DOHH2 (cell line): ENCODE measurements around the gene TRMT13.

Experiments used
- H3F3A ChIP-seq: fragments of 200-600 bp; sonication (generic), shearing (Covaris generic); 2 replicates; pipeline ENCODE4 v1.6.0; 2016; ENCODE audit warnings: antibody characterized with exemption, mild to moderate bottlenecking; ENCODE audit not compliant: control insufficient read depth, insufficient read depth
- H3K27ac ChIP-seq: fragments of 200-600 bp; sonication (generic); 2 replicates; pipeline ENCODE4 v1.5.1; 2014; ENCODE audit warnings: low read depth, mild to moderate bottlenecking, low read length, moderate library complexity
- H3K27me3 ChIP-seq: fragments of 200-600 bp; sonication (generic); 2 replicates; pipeline ENCODE4 v1.6.1; 2014; ENCODE audit warnings: mild to moderate bottlenecking, low read length, mixed read lengths; ENCODE audit not compliant: control insufficient read depth
- H3K36me3 ChIP-seq: fragments of 200-600 bp; sonication (generic); 2 replicates; pipeline ENCODE4 v1.6.1; 2014; ENCODE audit warnings: mild to moderate bottlenecking, low read length, moderate library complexity, mixed read lengths; ENCODE audit not compliant: control insufficient read depth
- H3K4me1 ChIP-seq: fragments of 200-600 bp; sonication (generic); 2 replicates; pipeline ENCODE4 v1.6.1; 2014; ENCODE audit warnings: mild to moderate bottlenecking, low read length, mixed read lengths; ENCODE audit not compliant: control insufficient read depth
- H3K4me2 ChIP-seq: fragments of 200-600 bp; sonication (generic); 2 replicates; pipeline ENCODE4 v1.6.0; 2014; ENCODE audit warnings: mild to moderate bottlenecking, low read length, moderate library complexity
- H3K4me3 ChIP-seq: fragments of 200-600 bp; sonication (generic); 2 replicates; pipeline ENCODE4 v1.5.1; 2014; ENCODE audit warnings: mild to moderate bottlenecking, low read length, mixed read lengths
- H3K79me2 ChIP-seq: fragments of 200-600 bp; sonication (generic); 2 replicates; pipeline ENCODE4 v1.6.1; 2014; ENCODE audit warnings: mild to moderate bottlenecking, low read length, mixed read lengths; ENCODE audit not compliant: control insufficient read depth
- H3K9me2 ChIP-seq: fragments of 200-600 bp; sonication (generic); replicated peaks from 2 replicates; pipeline ENCODE4 v1.6.1; 2014; ENCODE audit warnings: mild to moderate bottlenecking, low read length, mixed read lengths; ENCODE audit not compliant: control insufficient read depth
- H3K9me3 ChIP-seq: fragments of 200-600 bp; sonication (generic); 2 replicates; pipeline ENCODE4 v1.6.1; 2014; ENCODE audit warnings: antibody characterized with exemption, low read length, mixed read lengths; ENCODE audit not compliant: control insufficient read depth, insufficient read depth
- H4K20me1 ChIP-seq: fragments of 200-600 bp; sonication (generic); 2 replicates; pipeline ENCODE4 v1.6.0; 2014; ENCODE audit warnings: low read depth, mild to moderate bottlenecking, antibody characterized with exemption, low read length, moderate library complexity; ENCODE audit not compliant: control insufficient read depth, insufficient read depth
- EZH2phosphoT487 ChIP-seq: fragments of 200-600 bp; sonication (generic); IDR thresholded peaks from 2 replicates; pipeline ENCODE4 v1.6.1; 2017; ENCODE audit warnings: borderline replicate concordance, mild to moderate bottlenecking, antibody characterized with exemption, low read length, moderate library complexity, mixed read lengths
- TF ChIP-seq, protein P1 (sequence below): fragments of 200-600 bp; sonication (generic); IDR thresholded peaks from one replicate; pipeline ENCODE4 v1.5.1; 2014; ENCODE audit warnings: antibody characterized with exemption, mild to moderate bottlenecking, low read depth, low read length; ENCODE audit not compliant: poor library complexity, severe bottlenecking

Gene TRMT13

DNA sequence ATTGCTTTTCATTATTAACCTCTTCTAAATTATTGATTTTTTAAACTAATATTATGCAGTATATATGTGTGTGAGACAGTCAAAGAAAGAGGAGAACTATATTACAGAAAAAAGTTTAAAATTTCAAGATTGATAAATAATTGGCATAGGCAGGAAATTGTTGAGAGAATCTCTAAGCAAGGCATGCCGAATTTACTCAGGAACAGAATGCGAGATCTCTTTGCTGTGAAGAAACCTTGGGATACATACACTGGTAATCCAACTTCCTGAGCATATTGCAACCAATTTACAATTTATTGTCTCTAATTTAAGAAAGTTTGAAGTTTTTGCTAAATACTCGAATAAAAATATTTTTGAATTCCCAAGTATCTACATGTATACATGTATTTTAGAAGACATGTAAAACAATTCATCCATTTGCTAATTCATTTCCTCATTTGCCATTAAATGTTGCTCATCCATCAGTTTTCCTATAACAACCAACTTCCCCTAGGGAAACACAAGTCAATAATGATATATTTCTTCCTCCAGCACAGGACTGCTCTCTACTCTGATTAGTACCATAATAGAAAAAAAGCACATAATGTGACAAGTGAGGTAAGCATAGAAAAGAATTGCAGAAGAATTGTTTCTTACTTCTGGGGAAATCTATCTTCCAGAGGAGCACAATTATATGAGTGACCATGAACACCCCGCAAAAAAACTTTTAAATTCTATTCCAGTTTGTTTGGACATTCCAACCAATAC is 44.5 kb downstream of the TRMT13 start:
- TF ChIP-seq EZH2phosphoT487 = no peak
- TF ChIP-seq, protein P1, sequence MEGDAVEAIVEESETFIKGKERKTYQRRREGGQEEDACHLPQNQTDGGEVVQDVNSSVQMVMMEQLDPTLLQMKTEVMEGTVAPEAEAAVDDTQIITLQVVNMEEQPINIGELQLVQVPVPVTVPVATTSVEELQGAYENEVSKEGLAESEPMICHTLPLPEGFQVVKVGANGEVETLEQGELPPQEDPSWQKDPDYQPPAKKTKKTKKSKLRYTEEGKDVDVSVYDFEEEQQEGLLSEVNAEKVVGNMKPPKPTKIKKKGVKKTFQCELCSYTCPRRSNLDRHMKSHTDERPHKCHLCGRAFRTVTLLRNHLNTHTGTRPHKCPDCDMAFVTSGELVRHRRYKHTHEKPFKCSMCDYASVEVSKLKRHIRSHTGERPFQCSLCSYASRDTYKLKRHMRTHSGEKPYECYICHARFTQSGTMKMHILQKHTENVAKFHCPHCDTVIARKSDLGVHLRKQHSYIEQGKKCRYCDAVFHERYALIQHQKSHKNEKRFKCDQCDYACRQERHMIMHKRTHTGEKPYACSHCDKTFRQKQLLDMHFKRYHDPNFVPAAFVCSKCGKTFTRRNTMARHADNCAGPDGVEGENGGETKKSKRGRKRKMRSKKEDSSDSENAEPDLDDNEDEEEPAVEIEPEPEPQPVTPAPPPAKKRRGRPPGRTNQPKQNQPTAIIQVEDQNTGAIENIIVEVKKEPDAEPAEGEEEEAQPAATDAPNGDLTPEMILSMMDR = no peak
- H3K27me3 ChIP-seq = no peaks in the 10 kb centered on the region
- H4K20me1 ChIP-seq = no peaks in the 10 kb centered on the region
- H3K9me2 ChIP-seq = no peaks in the 10 kb centered on the region
- no peaks in the 10 kb centered on the region for H3K9me3 ChIP-seq
- no peak overlapping the region for H3K27ac ChIP-seq
- no peak overlapping the region for H3K4me3 ChIP-seq
- H3K4me2 ChIP-seq = no peak overlapping the region
- no peaks in the 10 kb centered on the region for H3K79me2 ChIP-seq
- no peaks in the 10 kb centered on the region for H3F3A ChIP-seq
- H3K4me1 ChIP-seq = no peaks in the 10 kb centered on the region
- no peaks in the 10 kb centered on the region for H3K36me3 ChIP-seq

DNA sequence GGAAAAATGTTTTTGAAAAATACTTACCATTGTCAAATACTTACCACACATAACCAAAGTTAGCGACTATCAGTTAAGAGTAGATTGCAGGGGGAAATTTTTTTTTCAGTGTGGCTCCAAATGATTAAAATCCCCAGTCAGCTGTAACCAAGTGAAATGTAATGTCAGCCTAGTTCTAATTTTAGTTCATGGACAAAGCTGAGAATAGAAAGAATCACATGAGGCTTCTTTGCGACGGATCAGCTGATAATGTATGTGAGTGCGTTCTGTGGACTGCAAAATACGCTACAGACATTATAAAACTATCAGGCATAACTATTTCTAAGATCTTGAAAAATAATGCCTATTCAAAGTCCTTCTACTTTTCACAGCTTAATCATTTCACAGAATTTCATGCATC is 45.1 kb downstream of the TRMT13 start, which contains the start of gene LRRC39:
Gene LRRC39 (minus strand): TSS at position 166 of the 400 bp plus-strand sequence. CDS start 9,740 bp downstream, outside the sequence.
- Histone ChIP-seq H3K9me2 (no peaks in the 10 kb centered on the region), H3K9me3 (no peaks in the 10 kb centered on the region), H3K4me1 (no peaks in the 10 kb centered on the region), H3K4me2 (no peak within 1 kb of the TSS), H3K4me3 (no peak within 1 kb of the TSS), H4K20me1 (no peaks in the 10 kb centered on the region), H3K36me3 (no peaks in the 10 kb centered on the region), H3F3A (no peaks in the 10 kb centered on the region), H3K79me2 (no peaks in the 10 kb centered on the region), H3K27ac (no peak within 1 kb of the TSS), H3K27me3 (no peaks in the 10 kb centered on the region)
- no peak for TF ChIP-seq EZH2phosphoT487
- TF ChIP-seq, protein P1 = no peak

DNA sequence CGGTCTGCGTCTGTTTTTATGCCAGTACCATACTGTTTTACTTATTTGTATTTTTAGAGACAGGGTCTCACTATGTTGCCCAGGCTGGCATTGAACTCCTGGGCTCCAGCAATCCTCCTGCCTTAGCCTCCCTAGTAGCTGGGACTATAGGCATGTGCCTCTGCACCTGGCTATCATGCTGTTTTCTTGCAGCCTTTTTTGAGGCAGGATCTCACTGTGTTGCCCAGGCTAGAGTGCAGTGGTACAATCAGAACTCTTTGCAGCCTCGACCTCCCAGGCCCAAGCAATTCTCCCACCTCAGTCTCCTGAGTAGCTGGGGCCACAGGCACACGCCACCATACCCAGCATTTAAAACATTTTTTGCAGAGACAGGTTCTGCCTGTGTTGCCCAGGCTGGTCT is 50.4 kb downstream of the TRMT13 start:
- H3K9me2 ChIP-seq = no peaks in the 10 kb centered on the region
- H3K4me1 ChIP-seq = peaks cover 12% of the 10 kb centered on the region
- TF ChIP-seq EZH2phosphoT487 = no peak
- TF ChIP-seq, protein P1 = no peak
- H3K4me2 ChIP-seq = no peak overlapping the region
- no peaks in the 10 kb centered on the region for H3K36me3 ChIP-seq
- H3K27ac ChIP-seq = no peak overlapping the region
- no peaks in the 10 kb centered on the region for H3K9me3 ChIP-seq
- H3K27me3 ChIP-seq = no peaks in the 10 kb centered on the region
- no peak overlapping the region for H3K4me3 ChIP-seq
- H3K79me2 ChIP-seq = no peaks in the 10 kb centered on the region
- no peaks in the 10 kb centered on the region for H3F3A ChIP-seq
- no peaks in the 10 kb centered on the region for H4K20me1 ChIP-seq
